ENCODE data around the gene FZR1. TPM values are rescaled to one million over a fixed set of nuclear protein-coding genes. Genes with fewer than 3 reads are reported as not detected.
"Not testable (repeated sequence)": the region's sequence is repeated elsewhere in the genome, so short reads cannot be mapped to it uniquely, and the experiment has no call there.

Gene FZR1
- total and polyA plus RNA-seq, 5 experiments from 2014 or later, result 8.1 to 65.1 (median 11.8) TPM

DNA sequence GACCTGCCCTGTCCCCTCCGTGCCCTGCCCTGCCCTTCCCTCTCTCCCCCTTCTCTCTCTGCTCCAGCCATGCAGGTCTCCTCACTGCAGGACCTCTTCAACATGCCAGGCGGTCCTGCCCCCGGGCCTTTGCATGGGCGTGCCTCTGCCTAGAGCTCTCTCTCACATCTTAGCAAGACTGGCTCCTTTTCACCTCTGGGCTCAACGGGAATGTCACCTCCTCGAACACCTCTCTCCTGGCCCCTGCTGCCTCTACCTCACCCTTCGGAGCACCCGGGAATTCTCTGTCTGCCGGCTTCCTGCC, 45.6 kb downstream of the FZR1 start:
- ATAC-seq (no peak), DNase-seq (no peak)
- Mint-ChIP-seq H3K4me3 (peak overlapping the region in 3 of 10 donors; percentile 15 to 24 (median 22)), H3K27me3 (no peaks in the 10 kb centered on the region), H3K36me3 (peaks cover 0 to 12% (median 0%) of the 10 kb centered on the region in 3 donors), H3K4me1 (peaks cover 26 to 57% (median 45%) of the 10 kb centered on the region in 4 donors), H3K9me3 (no peaks in the 10 kb centered on the region), H3K27ac (peak overlapping the region in 9 of 10 donors; percentile 32 to 86 (median 69))
- POLR2A ChIA-PET, result interaction anchor here (1.0 kb wide), 1 partner anchor 52 kb away, joined by 3 read pairs; the partner anchor contains the start of gene DOHH

DNA sequence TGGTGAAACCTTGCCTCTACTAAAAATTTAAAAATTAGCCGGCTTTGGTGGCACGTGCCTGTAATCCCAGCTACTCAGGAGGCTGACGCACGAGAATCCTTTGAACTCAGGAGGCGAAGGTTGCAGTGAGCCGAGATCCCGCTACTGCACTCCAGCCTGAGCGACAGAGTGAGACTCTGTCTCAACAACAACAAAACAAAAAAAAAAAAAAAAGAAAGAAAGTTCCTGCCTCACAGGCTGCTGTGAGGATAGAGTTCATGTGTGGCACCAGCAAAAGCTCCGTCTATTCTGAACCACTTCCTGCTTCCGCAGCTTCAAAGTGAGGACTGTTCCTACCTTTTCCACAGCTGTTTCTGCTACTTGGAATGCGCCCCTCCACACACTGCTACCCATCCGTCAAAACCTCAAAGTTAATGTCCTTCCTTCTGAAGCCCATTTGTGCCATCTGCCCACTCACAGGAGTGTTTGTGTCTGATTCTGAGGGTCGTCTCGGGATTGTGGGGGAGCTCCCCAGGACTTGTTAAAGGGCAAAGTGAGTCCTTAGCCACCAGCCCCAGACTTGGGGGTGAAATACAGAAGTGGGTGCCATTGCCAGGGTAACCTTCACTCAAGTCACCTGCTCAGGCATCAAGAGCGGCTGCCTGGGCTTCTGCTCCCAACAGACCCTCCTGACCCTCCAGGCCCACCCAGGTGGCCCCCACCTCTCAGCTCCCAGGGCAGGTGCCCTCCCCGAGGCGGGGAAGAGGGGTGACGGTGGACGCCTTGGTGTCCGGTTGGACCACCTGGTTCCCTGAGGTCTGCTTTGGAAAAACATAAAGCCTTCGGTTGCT, 48.4 kb downstream of the FZR1 start:
- Mint-ChIP-seq H3K27ac (peak overlapping the region; percentile 91 to 98 (median 96)), H3K4me1 (peaks cover 30 to 59% (median 52%) of the 10 kb centered on the region in 4 donors), H3K36me3 (peaks cover 0 to 6% (median 0%) of the 10 kb centered on the region in 3 donors), H3K9me3 (no peaks in the 10 kb centered on the region), H3K4me3 (peak overlapping the region; percentile 94 to 98 (median 97)), H3K27me3 (no peaks in the 10 kb centered on the region)
- peak in 9 of 10 donors; percentile 20 to 81 (median 57) for DNase-seq
- POLR2A ChIA-PET, result interaction anchor here (0.6 to 5.0 kb wide), 15 partner anchors 9 to 1170 kb away, joined by 3 to 44 read pairs (median 5); partner anchors contain the start of genes DOHH, FZR1, GIPC3 and HMG20B
- peak; percentile 37 to 59 for ATAC-seq

DNA sequence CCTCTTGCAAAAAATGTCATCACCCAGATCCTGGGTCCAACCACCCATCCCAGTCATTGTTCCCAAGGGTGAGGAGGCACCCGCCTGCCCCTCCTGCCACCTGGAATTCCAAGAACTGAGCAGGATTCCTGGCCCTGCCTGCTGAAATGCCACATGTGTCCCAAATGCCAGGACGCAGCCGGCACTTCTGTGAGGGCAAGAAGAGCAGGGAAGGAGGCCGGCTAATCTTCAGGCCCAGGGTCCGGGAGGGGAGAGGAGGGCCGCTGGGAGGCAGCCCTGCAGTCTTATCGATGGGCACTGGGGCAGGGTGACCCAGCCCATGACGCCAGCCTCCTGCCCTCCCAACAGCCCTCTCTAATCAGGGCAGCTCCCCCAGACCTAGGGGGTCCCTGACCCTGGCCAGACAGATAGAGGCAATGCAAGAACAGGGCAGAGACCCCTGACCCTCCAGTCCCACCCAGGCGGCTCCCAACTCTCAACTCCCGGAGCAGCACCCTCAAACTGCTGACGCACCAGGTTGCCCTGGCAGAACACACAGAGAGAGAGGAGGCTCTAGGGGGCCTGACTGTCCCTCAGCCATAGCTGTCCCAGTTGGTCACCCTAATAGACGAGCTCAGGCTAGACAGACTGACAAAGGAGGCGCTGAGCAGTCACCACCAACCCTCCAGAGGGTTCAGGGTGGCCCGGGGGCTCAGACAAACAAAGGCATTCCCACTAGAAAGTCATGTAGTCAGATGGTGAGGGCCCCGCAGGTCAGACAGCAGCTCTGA, 49.7 kb downstream of the FZR1 start:
- DNase-seq, result no peak
- Mint-ChIP-seq H3K27me3 (no peaks in the 10 kb centered on the region), H3K4me3 (peak overlapping the region; percentile 94 to 98 (median 97)), H3K9me3 (no peaks in the 10 kb centered on the region), H3K4me1 (peaks cover 29 to 54% (median 49%) of the 10 kb centered on the region in 4 donors), H3K27ac (peak overlapping the region; percentile 88 to 98 (median 95)), H3K36me3 (peaks cover 0 to 1% (median 0%) of the 10 kb centered on the region in 3 donors)
- no peak for ATAC-seq
- POLR2A ChIA-PET, result interaction anchor here (0.6 to 5.0 kb wide), 11 partner anchors 11 to 386 kb away, joined by 3 to 44 read pairs (median 16); partner anchors contain the start of genes FZR1, GIPC3 and HMG20B

DNA sequence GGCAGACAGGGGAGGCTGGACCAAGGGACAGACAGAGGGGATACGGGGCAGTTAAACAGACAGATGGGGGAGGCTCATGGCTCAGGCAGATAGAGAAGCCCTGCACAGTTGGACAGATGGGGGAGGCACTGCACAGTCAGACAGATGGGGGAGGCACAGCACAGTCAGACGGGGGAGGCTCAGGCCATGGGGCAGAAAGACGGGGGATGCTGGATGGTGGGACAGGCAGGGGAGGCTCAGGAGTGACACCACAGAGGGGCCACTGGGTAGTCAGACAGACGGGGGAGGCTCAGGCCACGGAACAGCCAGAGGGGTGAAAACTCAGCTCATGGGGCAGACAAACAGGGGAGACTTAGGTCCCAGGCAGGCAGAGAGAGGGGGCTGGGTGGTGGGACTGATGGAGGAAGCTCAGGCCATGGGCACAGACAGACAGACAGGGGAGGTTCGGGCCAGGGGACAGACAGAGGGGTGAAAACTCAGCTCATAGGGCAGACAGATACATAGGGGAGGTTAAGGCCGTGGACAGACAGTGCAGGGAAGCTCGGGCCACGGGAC, 50.4 kb downstream of the FZR1 start:
- POLR2A ChIA-PET, result interaction anchor here (0.8 to 5.0 kb wide), 13 partner anchors 8 to 71 kb away, joined by 3 to 44 read pairs (median 8); partner anchors contain the start of genes FZR1, GIPC3 and HMG20B
- peak overlapping the region; percentile 94 to 98 (median 97) for H3K4me3 Mint-ChIP-seq
- ATAC-seq (no peak), DNase-seq (no peak)
- no peaks in the 10 kb centered on the region for H3K9me3 Mint-ChIP-seq
- no peaks in the 10 kb centered on the region for H3K27me3 Mint-ChIP-seq
- H3K36me3 Mint-ChIP-seq, result no peaks in the 10 kb centered on the region
- H3K4me1 Mint-ChIP-seq, result peaks cover 26 to 52% (median 45%) of the 10 kb centered on the region in 4 donors
- H3K27ac Mint-ChIP-seq, result peak overlapping the region; percentile 88 to 98 (median 94)

DNA sequence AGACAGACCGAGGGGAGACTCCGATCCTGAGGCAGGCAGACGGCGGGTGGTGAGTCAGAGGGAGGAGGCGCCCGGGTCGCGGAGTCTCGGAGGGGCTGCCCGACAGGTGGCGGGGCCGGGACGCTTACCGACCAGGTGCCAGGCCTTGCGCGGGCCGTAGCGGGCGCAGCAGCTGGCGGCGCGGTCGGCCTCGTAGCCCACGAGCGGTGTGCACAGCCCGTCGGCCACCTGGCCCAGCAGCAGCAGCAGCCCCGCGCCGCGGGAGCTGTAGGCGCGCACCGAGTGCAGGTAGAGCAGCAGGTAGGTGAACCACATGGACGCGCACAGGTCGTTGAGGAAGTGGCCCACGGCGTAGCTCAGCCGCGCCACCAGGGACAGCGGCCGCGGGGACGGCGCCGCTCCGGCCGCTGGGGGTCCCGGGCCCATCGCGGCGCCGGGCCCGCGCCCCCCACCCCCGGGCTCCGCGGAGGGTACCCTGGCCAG, 50.9 kb downstream of the FZR1 start:
- peaks cover 22 to 48% (median 41%) of the 10 kb centered on the region in 4 donors for H3K4me1 Mint-ChIP-seq
- POLR2A ChIA-PET, result interaction anchor here (0.5 to 5.0 kb wide), 16 partner anchors 9 to 70 kb away, joined by 3 to 44 read pairs (median 6); partner anchors contain the start of genes FZR1, GIPC3 and HMG20B
- H3K36me3 Mint-ChIP-seq, result no peaks in the 10 kb centered on the region
- DNase-seq, result peak in 9 of 10 donors; percentile 31 to 62 (median 56)
- peak; percentile 46 for ATAC-seq
- peak overlapping the region; percentile 88 to 98 (median 94) for H3K27ac Mint-ChIP-seq
- no peaks in the 10 kb centered on the region for H3K27me3 Mint-ChIP-seq
- H3K9me3 Mint-ChIP-seq, result no peaks in the 10 kb centered on the region
- peak overlapping the region; percentile 94 to 98 (median 97) for H3K4me3 Mint-ChIP-seq

DNA sequence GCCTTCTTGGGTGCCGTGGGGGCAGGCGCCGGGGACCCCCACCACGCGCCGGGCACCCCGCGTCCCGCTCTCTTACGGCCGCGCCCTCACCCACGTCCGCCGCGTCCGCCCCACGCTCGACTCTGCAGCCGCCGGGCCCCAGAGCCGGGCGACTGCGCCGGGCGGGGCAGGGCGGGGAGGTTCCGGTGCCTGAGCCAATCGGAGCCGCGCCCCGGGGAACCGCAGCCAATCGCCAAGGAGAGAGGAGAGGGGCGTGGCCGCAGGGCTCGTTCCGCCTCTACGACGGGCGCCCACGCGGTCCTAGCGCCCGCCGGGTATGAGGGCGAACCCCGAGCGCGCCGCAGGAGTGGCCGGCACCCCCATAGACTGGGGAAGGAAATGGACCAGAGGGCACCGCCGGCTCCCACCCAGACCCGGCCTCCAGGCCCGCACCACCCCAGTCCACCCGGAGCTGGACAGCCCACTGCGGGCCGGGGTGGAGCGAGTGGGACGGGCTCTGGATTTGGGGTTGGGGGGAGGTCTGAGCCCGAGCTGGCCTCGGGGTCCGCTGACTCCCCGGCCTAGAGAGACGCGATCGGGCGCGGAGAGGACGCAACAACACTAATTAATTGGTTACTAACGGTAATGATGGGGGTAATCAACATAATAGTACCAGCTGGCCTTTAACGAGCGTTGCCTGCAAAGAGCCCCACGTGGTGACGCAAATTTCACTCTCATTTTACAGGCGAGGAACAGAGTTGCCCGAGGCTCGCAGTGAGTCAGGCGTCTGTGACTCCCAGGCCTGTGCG, 51.5 kb downstream of the FZR1 start, which contains the start of gene MFSD12:
Gene MFSD12 (minus strand): TSS at position 126 of the 788 bp plus-strand sequence. CDS start 183 bp downstream, outside the sequence.
- POLR2A ChIA-PET, result interaction anchor here (0.5 to 5.0 kb wide), 14 partner anchors 9 to 70 kb away, joined by 3 to 44 read pairs (median 7); partner anchors contain the start of genes FZR1, GIPC3 and HMG20B
- H3K27me3 Mint-ChIP-seq, result no peaks in the 10 kb centered on the region
- no peaks in the 10 kb centered on the region for H3K9me3 Mint-ChIP-seq
- peak; percentile 85 to 86 for ATAC-seq
- H3K36me3 Mint-ChIP-seq, result no peaks in the 10 kb centered on the region
- H3K27ac Mint-ChIP-seq, result peak within 1 kb of the TSS; percentile 88 to 98 (median 94)
- H3K4me3 Mint-ChIP-seq, result peak within 1 kb of the TSS; percentile 94 to 98 (median 97)
- DNase-seq, result peak; percentile 89 to 95 (median 94)
- H3K4me1 Mint-ChIP-seq, result peaks cover 22 to 44% (median 39%) of the 10 kb centered on the region in 4 donors

DNA sequence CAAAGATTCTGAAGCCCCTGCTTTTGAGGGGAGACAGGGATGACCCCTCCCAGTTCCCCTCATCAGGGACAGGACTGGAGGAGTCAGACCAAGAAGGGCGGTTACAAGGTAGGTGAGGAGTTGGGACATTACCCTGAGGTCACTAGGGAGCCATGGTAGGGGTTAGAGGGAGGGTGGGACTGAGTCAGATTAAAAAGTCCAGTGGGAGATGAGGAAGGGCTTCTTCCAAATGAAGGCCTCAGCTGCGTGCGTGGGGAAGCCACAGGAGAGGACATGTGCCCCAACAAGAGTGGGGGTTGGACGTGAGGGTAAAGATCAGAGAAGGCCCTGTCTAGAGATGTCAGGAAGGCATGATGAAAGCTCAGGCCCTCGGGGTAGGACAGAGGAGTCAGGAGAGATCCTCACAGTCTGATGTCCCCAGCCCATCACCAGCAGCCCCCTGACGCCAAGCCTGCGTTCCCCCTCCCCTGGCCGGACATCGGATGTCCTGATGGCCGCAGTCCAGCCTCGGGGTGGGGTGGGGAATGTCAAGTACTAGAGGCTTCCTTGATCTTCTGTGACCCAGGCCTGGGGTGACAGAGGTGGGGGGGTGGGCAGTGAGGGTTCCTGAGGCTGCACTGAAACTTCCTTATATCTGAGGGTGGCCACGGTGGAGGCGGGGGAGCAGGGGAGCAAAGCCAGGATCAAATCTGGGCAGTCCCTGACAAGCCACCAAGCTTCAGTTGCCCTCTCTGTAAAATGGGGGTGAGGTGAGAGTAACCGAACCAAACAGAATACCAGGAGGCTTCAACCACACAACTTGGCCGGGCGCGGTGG, 57.8 kb downstream of the FZR1 start:
- Mint-ChIP-seq H3K27ac (peak overlapping the region in 1 of 10 donors; percentile 48), H3K27me3 (no peaks in the 10 kb centered on the region), H3K36me3 (no peaks in the 10 kb centered on the region), H3K4me1 (peaks cover 0 to 1% (median under 1%) of the 10 kb centered on the region in 4 donors), H3K9me3 (no peaks in the 10 kb centered on the region), H3K4me3 (no peak overlapping the region)
- DNase-seq, result no peak
- ATAC-seq, result no peak
- POLR2A ChIA-PET, result interaction anchor here (1.0 kb wide), 1 partner anchor 9 kb away, joined by 4 read pairs; no protein-coding TSS in a partner anchor

DNA sequence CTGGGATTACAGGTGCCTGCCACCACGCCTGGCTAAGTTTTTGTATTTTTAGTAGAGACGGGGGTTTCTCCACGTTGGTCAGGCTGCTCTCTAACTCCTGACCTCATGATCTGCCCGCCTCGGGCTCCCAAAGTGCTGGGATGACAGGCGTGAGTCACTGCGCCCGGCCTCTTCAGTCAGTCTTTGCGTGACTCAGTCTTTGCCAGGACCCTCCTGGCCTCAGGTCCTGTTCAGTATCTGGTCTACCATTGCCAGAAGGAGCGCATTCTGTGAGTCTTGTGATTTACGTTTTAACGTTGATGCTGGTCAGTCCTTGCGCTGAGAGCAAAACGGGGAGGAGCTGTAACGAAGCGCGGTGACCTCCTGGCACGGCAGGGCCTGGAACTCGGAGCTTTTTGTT, 59.0 kb downstream of the FZR1 start:
- H3K27me3 Mint-ChIP-seq, result no peaks in the 10 kb centered on the region
- no peak for DNase-seq
- no peaks in the 10 kb centered on the region for H3K36me3 Mint-ChIP-seq
- no peak overlapping the region for H3K27ac Mint-ChIP-seq
- no peak overlapping the region for H3K4me3 Mint-ChIP-seq
- POLR2A ChIA-PET, result interaction anchor here (0.6 kb wide), 1 partner anchor 845 kb away, joined by 7 read pairs; no protein-coding TSS in a partner anchor
- no peak for ATAC-seq
- no peaks in the 10 kb centered on the region for H3K9me3 Mint-ChIP-seq
- no peaks in the 10 kb centered on the region for H3K4me1 Mint-ChIP-seq

DNA sequence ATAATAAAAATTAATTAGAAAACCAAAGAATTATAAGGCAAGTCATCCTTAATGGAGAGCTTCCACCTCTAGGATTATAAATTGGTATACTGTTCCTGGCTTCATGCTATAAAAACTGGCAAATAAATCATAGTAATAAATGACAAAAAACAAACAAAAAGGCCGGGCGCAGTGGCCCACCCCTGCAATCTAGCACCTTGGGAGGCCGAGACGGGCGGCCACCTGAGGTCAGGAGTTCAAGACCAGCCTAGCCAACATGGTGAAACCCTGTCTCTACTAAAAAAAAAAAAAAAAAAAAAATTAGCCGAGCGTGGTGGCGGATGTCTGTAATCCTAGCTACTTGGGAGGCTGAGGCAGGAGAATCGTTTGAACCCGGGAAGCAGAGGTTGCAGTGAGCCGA, 63.9 kb downstream of the FZR1 start:
- H3K4me1 Mint-ChIP-seq, result peaks cover 6 to 22% (median 16%) of the 10 kb centered on the region in 4 donors
- not testable (repeated sequence) for H3K27me3 Mint-ChIP-seq, DNase-seq, H3K36me3 Mint-ChIP-seq, H3K9me3 Mint-ChIP-seq, ATAC-seq, H3K4me3 Mint-ChIP-seq, H3K27ac Mint-ChIP-seq
- POLR2A ChIA-PET, result interaction anchor here (0.6 to 5.9 kb wide), 3 partner anchors 14 to 924 kb away, joined by 4 to 44 read pairs (median 4); partner anchors contain the start of gene MFSD12

DNA sequence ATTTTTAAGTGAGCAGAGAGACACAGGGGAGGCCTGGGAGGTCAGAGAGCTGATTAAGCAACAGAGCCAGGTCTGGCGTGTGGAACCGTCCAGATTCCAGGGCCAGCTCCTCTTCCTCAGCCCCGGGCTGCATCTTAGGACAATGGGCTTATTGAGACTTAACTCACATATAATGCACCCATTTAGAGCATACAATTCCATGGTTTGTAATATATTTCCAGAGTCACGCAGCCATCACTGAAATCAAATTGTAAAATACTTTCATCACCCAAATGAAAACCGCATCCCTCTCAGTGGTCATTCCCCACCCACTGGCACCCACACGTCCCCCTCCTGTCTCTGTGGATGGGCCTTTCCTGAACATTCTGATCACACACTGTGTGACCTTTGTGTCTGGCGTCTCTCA, 64.5 kb downstream of the FZR1 start:
- no peaks in the 10 kb centered on the region for H3K27me3 Mint-ChIP-seq
- peak overlapping the region in 3 of 10 donors; percentile 40 to 50 (median 40) for H3K27ac Mint-ChIP-seq
- H3K36me3 Mint-ChIP-seq, result peaks cover 0 to 8% (median 5%) of the 10 kb centered on the region in 3 donors
- ATAC-seq, result no peak
- DNase-seq, result no peak
- H3K4me1 Mint-ChIP-seq, result peaks cover 8 to 27% (median 18%) of the 10 kb centered on the region in 4 donors
- POLR2A ChIA-PET, result interaction anchor here (0.7 to 5.9 kb wide), 2 partner anchors 15 to 299 kb away, joined by 6 to 44 read pairs; partner anchors contain the start of gene MFSD12
- no peaks in the 10 kb centered on the region for H3K9me3 Mint-ChIP-seq
- peak overlapping the region in 1 of 10 donors; percentile 22 for H3K4me3 Mint-ChIP-seq

All from naive thymus-derived CD8-positive, alpha-beta T cell (primary cell).